Fibroblast of the aortic adventitia (primary cell): ENCODE measurements around the gene CFAP45. TPM values are rescaled to one million over a fixed set of nuclear protein-coding genes. Genes with fewer than 3 reads are reported as not detected.
"Not testable (repeated sequence)": the region's sequence is repeated elsewhere in the genome, so short reads cannot be mapped to it uniquely, and the experiment has no call there.

ENCODE experiments used
- DNase-seq: peaks from one replicate; pipeline ENCODE4 v3.0.0-alpha.2; 2010; ENCODE audit warnings: low read depth
- H3K4me3 ChIP-seq: 2 replicates; pipeline ENCODE4 v1.5.1; 2011; ENCODE audit warnings: low read depth, mild to moderate bottlenecking, control low read depth, low read length, moderate library complexity
- CTCF ChIP-seq: IDR thresholded peaks from 2 replicates; pipeline ENCODE4 v1.5.1; 2011; ENCODE audit warnings: mild to moderate bottlenecking, low read length, control low read depth, inconsistent platforms; ENCODE audit not compliant: insufficient read depth
- total RNA-seq: library from RNA; depleted of rRNA; stranded (reverse); fragments of >200 nt; gene quantifications from 2 replicates; pipeline ENCODE4 v1.2.3, GENCODE V29; 2012; ENCODE audit warnings: low replicate concordance

CFAP45 gene
- total RNA-seq, 1 donor: 0.27 TPM

GRCh38 chr1:159913451-159914192 is 13.7 kb upstream of the CFAP45 start:
- no peak overlapping the region for H3K4me3 ChIP-seq
- no peak for DNase-seq
- no peak for TF ChIP-seq CTCF

- H3K4me3 ChIP-seq: no peak overlapping the region
- no peak for DNase-seq
- no peak for TF ChIP-seq CTCF
These were observed 11.5 kb upstream of the CFAP45 start for GRCh38 chr1:159911326-159912070.

GRCh38 chr1:159908031-159908940 is 8.3 kb upstream of the CFAP45 start:
- no peak for TF ChIP-seq CTCF
- DNase-seq: no peak
- no peak overlapping the region for H3K4me3 ChIP-seq

- TF ChIP-seq CTCF: no peak
- H3K4me3 ChIP-seq: no peak overlapping the region
- DNase-seq: no peak
These were observed 7.0 kb upstream of the CFAP45 start for GRCh38 chr1:159906960-159907359.

GRCh38 chr1:159904036-159904435 is 4.1 kb upstream of the CFAP45 start:
- not testable (repeated sequence) for H3K4me3 ChIP-seq, DNase-seq

- no peak for TF ChIP-seq CTCF
- DNase-seq: no peak
These were observed 2.6 kb upstream of the CFAP45 start for GRCh38 chr1:159902541-159902940.

More at GRCh38 chr1:159902541-159902940, 2.6 kb upstream of the CFAP45 start:
- no peak overlapping the region for H3K4me3 ChIP-seq
